HG03103 (cell line): ENCODE measurements around the gene LRFN2.

Experiments used
- ATAC-seq: cut with Tn5 transposase; IDR thresholded peaks from one replicate; pipeline ENCODE4 v1.9.1; 2021; ENCODE audit warnings: low read depth; ENCODE audit not compliant: unreplicated experiment

The LRFN2 gene

GRCh38 chr6:40587240-40588069 is at the start of gene LRFN2:
Gene LRFN2 (minus strand): TSS chr6:40587364.
- ATAC-seq: no peak

DNA sequence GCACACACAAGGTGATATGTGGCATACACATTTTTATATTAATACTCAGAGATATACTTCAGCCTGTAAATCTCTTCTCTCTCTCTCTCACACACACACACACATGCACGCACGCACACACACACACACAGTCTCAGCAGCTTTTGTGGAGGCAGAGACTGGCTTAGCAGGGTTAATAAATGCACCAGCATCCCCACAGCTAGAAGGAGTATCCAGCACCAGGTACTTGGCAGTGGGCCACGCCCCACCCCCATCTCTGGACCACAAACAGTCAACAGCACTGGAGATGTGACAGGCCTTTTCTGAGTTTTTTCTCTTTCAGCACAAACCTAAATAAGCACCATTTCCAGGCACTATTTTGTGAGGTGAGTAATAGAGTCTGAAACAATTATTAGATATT is 47.3 kb upstream of the LRFN2 start:
- ATAC-seq: no peak

DNA sequence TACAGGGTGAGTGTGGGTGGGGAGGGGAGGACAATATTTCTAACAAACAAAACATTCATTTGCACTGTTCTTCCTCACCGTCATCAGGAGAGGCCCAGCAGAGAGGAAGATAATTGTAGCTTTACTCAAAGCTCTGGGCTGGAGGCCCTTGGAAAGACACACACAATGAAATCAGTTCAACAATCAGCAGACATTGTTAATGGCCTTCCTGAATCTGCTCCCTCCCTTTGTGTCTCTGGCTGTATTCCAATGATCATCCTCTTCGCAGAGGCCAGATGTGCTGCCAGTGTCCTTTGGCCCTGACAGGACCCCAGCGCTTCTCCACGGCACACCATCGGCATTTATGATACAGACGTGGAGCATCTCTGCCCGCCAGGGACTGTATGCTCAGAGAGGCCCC is 44.6 kb upstream of the LRFN2 start:
- ATAC-seq: no peak

GRCh38 chr6:40630488-40630887 is 43.3 kb upstream of the LRFN2 start:
- no peak for ATAC-seq

GRCh38 chr6:40630051-40630450 is 42.9 kb upstream of the LRFN2 start:
- no peak for ATAC-seq

DNA sequence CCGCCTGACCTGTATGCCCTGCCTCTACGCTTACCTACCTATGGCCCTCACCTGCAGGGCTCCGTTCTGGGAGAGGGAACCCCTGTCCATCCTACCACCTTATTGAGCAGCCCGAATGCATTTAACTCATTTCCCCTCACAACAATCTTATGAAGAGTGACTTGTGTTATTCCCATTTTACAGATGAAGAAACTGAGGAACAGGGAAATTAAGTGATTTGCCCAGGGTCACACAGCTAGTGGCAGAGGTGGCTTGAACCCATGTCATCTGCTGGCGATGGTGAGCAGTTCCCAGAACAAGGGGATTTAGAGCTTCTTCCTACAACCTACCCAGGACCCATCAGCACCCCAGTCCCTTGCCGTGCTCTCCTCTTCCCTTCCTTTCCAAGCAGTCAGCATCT is 42.3 kb upstream of the LRFN2 start:
- no peak for ATAC-seq

- ATAC-seq: no peak
These were observed 40.2 kb upstream of the LRFN2 start for GRCh38 chr6:40627316-40627715.

- no peak for ATAC-seq
These were observed 39.7 kb upstream of the LRFN2 start for GRCh38 chr6:40626886-40627285.

- no peak for ATAC-seq
These were observed 36.8 kb upstream of the LRFN2 start for GRCh38 chr6:40623932-40624331.

- ATAC-seq: no peak
These were observed 36.0 kb upstream of the LRFN2 start for GRCh38 chr6:40623178-40623577.

DNA sequence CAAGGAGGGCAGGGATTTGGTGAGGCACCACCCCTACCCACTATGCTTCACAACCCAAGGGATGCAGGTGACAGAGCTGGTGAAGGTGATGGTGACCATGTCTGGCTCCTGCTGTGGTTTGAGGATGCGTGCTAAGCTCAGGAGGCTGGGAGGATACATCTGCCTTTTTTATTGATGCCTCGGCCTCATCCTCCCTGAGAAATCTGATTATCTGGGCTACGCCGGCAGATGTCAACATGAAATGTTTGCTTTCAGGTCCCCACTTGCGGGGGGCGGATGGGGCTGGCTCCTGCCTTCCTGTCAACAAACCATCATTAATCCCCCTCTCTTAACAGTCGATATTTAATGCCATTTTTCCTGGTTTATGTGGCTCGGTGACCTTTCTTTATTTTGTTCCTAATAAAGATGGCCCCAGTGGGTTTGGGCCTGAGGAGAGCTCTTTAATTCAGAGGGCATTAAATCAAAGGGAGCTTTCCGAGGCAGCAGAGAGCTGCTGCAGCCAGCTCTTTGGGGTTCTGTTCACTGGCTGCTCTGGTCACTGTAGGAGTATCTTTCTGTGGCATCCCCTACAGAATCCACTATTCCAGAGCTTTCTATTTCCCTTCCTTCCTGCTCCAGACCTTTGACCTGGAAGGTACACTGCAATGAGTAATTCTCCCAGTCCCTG is 33.5 kb upstream of the LRFN2 start:
- no peak for ATAC-seq

- ATAC-seq: no peak
These were observed 27.5 kb upstream of the LRFN2 start for GRCh38 chr6:40614671-40615070.

GRCh38 chr6:40611912-40612311 is 24.7 kb upstream of the LRFN2 start:
- no peak for ATAC-seq

- ATAC-seq: no peak
These were observed 24.3 kb upstream of the LRFN2 start for GRCh38 chr6:40611434-40611833.

DNA sequence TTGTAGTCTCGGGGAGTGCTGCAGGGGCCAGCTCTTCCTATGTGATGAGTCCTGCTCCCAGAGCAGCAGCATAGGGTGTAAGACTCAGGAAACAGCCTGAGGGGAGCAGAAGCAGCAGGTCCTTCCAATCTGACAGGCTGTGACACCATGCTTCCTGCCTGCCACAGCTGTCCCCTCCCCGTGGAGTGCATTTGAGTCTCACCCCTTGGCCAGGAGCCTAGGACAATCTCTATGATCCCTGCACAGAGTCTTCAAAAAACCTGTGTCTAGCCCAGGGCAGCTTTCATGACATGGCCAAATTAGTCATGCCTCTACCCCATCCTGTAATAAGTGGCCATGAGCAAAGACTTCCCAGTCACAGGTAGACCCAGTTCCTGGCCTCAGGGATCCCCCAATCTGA is 23.1 kb upstream of the LRFN2 start:
- no peak for ATAC-seq

DNA sequence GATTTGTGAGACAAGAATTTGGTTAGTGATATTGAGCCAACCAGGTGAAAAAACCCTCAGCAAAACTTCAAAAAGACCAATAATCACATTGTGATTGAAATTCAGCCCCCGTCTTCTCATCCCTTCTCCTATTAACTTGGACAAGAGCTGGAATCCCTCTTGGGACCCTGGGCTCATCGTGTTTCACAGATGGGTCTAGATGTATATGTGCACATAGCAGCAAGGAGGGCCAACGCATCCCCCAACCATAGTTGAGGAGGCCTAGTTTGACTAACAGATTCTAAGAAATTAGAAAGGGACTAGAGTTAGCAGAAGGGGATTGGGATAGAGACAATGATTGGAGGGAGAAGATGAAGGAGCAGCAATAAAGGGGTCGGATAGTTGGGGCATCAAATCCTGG is 19.8 kb upstream of the LRFN2 start:
- no peak for ATAC-seq

DNA sequence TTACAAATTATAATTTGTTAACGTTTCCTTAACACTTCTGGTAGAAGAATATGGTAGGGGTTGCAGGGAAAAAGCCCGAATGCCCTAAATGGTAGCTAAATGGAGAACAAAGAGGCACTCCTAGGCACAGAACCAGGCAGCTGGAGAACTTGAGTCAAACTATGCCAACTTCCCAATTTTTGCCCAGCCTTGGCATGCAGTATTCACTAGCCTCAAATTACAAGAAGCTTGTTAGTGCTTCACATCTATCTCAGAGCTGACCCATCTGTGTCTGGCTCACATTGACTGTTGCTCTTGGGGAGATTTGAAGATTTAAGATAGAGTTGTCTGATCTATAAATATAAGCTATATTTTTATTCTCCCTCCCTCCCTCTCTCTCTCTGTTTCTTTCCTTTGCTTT is 19.4 kb upstream of the LRFN2 start:
- no peak for ATAC-seq

DNA sequence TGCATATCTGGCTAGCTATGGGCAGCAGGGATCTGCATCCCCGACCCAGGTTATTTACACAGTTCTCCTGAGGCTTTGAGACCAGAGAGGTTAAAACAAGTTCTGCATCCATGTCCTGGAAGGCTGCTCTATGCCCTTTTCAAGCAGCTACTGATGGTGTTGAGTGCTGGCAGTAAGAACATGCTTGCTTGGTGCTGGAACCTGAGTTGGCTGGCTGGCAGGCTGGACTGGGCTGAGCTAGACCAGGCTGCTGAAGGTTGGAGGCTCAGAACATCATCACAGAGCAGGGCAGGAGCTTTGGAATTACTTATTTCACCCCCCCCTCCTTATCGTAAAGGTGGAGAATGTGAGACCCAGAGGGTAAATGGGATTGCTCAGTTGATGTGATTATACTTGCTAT is 16.9 kb upstream of the LRFN2 start:
- ATAC-seq: no peak

DNA sequence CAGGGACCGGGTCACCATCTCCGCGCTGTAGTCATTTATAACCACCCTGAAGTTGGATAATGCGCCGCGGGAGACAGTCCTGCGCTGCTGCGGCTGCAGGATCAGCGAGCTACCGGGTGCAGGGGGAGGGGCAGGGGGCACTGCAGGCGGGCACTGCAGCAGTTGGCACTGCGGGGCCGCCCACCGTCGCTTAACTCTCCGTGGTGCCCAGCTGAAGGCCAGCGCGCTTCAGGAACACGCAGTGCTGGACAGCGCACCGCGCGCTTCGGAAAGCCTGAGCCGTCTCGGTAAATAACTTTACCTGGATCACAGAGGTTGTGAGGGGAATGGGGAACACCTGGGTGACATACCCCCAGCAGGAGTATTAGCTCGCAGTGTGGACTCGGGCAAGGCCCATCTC is 12.4 kb upstream of the LRFN2 start:
- no peak for ATAC-seq

DNA sequence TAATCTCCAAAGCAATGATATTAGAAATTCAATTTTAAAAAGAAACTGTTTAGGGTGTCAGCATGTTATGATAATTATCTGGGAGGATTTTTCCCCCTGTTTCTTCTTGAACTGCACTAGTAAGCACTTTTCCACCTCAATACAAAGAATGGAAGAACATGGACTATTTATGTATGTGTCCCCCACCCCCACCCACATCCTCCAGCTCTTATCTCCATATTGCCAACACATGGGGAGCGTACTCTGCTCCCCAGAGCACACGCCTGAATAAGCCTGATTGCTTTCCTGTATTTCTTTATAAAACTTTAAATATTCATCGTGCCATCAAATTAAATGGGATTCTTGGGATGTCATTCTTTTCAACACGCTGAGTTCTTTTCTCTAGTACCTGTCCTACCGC is 11.4 kb upstream of the LRFN2 start:
- no peak for ATAC-seq

GRCh38 chr6:40597301-40597700 is 10.1 kb upstream of the LRFN2 start:
- ATAC-seq: no peak

- no peak for ATAC-seq
These were observed 1.3 kb upstream of the LRFN2 start for GRCh38 chr6:40588480-40588879.
